HCEC 1CT (cell line): ENCODE results near the gene LIMK2.

Source experiments
- DNase-seq: peaks from one replicate; pipeline ENCODE4 v3.0.0-alpha.2; 2017

The LIMK2 gene

GRCh38 chr22:31275576-31275975 lies 63.5 kb downstream of the LIMK2 start:
- DNase-seq = no peak

GRCh38 chr22:31276426-31277167 lies 64.5 kb downstream of the LIMK2 start:
- no peak for DNase-seq

DNA sequence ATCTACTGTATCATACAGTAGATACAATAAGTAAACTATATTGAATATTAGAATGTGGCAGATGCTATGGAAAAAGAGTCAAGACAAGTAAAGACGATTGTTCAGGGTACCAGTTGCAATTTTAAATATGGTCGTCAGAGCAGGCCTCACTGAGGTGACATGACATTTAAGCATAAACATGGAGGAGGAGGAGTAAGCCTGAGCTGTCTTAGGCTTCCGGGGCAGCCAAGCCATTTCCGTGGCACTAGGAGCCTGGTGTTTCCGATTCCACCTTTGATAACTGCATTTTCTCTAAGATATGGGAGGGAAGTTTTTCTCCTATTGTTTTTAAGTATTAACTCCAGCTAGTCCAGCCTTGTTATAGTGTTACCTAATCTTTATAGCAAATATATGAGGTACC lies 65.6 kb downstream of the LIMK2 start:
- no peak for DNase-seq

- DNase-seq = no peak
Observed at GRCh38 chr22:31278151-31278621, 66.1 kb downstream of the LIMK2 start.

- DNase-seq = no peak
Observed at GRCh38 chr22:31278626-31279326, 66.7 kb downstream of the LIMK2 start.

DNA sequence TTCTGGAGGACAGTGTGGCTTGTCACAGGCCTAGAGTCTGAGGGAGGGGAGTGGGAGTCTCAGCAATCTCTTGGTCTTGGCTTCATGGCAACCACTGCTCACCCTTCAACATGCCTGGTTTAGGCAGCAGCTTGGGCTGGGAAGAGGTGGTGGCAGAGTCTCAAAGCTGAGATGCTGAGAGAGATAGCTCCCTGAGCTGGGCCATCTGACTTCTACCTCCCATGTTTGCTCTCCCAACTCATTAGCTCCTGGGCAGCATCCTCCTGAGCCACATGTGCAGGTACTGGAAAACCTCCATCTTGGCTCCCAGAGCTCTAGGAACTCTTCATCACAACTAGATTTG lies 67.2 kb downstream of the LIMK2 start:
- DNase-seq = no peak

- DNase-seq = no peak
Observed at GRCh38 chr22:31279821-31280505, 67.9 kb downstream of the LIMK2 start.

DNA sequence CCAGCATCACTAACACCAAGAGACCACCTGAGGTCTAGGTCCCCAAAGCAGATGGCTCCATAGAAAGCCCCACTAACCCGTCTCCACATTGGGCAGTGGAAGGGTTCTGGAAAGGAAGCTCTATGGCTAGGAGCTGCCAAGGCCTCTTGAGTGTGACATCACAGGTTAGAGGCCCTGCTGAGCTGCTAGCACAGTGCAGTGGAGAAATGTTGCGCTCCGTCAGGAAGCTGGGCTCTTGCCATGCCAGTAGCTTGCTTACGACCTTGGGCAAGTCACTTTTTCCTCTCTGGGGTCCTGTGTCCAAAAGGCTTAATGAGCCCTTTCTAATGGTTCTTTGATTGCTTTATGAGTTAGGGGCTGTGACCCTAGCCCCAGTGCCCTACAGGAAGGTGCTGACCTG lies 69.6 kb downstream of the LIMK2 start:
- DNase-seq = no peak

GRCh38 chr22:31282748-31283468 lies 70.8 kb downstream of the LIMK2 start:
- DNase-seq = no peak

GRCh38 chr22:31284281-31285155 lies 72.4 kb downstream of the LIMK2 start:
- no peak for DNase-seq

- DNase-seq = no peak
Observed at GRCh38 chr22:31286360-31287255, 74.5 kb downstream of the LIMK2 start.

DNA sequence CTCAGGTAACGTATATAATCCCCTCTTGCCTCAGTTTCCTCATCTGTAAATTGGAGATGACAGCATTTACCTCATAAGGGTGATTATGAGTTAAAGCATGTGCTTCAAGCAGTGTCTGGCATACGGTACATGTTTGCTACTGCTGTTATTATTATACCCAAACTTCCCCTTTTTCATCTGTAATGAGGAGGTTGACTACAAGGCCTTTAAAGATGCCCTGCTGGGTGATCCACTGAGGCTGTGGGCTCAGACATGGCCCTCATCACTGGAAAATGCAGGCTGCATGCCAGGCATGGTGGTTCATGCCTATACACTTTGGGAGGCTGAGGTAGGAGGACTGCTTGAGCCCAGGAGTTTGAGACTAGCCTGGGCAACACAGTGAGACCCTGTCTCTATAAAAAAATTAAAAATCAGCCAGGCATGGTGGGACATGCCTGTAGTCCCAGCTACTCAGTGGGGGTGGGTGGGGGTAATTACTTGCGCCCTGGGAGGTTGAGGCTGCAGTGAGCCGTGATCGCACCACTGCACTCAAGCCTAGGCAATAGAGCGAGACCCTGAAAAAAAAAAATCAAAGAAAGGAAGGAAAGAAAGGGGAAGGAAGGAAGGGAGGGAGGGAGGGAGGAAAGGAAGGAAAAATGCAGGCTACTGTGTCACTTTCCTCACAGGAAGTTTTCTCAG lies 75.9 kb downstream of the LIMK2 start:
- DNase-seq = no peak

- DNase-seq = no peak
Observed at GRCh38 chr22:31288496-31289240, 76.6 kb downstream of the LIMK2 start.

- DNase-seq = no peak
Observed at GRCh38 chr22:31289344-31289743, 77.2 kb downstream of the LIMK2 start.

DNA sequence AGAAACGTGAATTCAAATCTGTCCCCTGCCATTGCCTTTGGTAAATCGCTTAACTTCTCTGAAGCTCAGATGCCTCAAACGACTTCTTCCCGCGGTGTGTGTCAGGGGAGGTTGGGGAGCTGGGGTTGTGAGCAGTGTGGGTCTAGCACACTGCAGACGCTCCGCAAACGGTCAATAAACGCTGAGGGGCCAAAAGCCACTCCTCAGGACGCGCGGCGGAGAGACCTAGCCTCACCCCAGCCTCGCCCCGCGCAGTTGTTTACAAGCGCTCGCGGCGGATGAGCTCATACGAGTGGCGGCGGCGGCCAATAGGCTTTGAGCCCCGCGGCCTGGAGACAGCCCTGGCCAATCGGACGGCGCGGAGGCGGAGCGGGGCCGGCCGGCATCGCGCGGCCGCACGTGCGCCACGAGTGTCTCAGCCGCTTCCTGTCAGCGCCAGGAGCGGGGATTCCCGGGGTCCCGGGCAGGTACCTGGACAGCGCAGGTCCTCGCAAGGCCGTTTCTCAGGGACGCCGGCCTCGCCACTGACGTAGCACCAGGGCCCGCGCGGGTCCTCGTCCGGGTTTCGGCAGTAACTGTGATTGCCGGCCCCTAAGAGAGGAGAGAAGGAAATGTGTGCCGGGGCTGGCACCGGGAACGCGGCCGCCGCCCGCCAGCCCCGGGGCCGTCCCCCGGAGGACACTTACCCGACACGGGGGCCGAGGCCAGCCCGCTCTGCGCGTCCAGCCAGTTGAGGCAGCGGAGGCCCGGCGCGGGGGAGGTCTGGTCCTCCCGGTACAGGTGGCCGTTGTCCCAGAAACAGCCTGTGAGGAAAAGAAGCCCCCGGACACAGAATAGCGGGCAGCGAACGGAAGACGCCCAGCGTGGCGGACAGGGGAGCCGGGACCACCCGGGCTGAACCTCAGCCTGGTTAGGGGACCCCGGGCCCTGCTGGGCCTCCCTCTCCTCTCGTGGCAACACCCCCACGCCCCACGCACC lies 78.7 kb downstream of the LIMK2 start:
- DNase-seq = peak; percentile 86

DNA sequence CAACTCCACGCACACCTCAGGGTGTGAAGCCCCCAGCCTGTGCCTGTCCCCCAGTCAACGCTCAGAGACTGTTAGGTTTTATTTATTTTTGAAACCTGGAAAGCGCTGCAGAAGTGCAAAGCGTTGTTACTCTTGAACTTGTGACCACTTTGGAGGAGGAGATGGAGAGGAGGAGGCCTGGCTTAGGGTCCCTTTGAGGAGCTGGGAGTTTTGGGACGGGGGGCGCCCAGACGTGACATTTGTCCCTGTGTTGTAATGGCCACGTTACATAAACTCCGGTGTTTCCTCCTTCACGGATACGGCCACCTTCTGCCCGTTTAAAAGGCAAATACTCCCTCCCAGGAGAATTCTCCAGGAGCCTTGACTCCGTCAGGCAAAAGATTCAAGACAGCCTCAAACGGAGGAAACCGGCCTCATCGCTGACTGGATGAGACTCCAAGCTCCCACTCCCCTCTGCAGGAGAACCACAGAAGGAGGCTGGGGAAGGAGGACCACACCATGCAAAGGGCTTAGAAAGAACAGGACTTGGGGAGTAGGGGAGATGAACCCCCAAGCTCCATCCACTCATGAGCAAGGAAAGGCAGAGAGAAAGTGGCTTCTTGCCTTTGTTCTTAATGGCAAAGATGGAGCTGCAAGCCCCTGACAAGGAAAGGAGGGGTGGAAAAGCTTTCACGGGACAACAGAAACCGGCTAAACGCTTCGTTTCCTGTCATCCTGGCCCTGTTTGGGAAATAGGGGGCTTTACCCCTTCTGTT lies 79.6 kb downstream of the LIMK2 start:
- DNase-seq = peak; percentile 12

DNA sequence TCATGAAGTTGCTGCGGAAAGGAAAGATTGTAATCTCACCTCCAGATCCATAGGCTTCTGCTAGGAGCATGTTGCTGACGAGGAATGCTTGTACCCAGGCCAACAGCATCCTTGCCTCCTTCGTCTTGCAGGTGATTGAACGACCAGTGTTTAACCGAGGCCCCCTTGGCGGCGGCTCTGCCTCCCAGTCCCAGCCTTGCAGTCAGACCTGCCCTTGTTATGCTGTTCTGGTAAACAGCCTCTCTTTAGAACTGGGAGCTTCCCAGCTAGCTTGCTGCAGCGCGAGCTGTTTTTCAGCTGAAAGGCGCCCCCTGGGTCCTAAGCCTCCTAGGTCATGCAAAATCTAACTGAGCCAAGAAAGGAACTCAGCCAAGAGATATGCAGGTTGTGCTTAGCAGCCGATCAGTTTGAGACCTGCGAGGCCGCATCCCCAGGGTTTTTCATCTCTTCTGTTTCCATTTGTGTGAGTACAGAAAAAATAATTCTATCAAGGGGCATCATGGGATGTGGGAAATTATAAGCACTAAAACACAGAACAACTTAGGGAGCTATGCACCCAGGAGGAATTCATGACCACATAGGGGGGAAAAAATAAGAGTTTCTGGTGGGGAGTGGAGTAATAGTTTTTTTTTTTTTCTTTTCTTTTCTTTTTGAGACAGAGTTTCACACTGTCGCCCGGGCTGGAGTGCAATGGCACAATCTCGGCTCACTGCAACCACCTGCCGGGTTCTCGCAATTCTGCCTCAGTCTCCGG lies 80.3 kb downstream of the LIMK2 start, which contains the start of gene PIK3IP1:
PIK3IP1 (minus strand) TSS at position 253 of the 754 bp plus-strand sequence; CDS start at position 109, 144 bp downstream.
- peak; percentile 88 for DNase-seq
